ENCODE data around the gene CXorf51B.
"Not testable (repeated sequence)": the region's sequence is repeated elsewhere in the genome, so short reads cannot be mapped to it uniquely, and the experiment has no call there.

- TF ChIP-seq CTCF, POLR2A (IDR thresholded peaks at IDR 0.05): not testable (repeated sequence)
Observed at GRCh38 chrX:146814644-146815043, 5.1 kb downstream of the CXorf51B start, which contains the start of gene CXorf51A.

Data from upper lobe of left lung (tissue), 4 donors.